Uterus (tissue), 4 donors: ENCODE results near the gene ESYT1. TPM values are rescaled to one million over a fixed set of nuclear protein-coding genes. Genes with fewer than 3 reads are reported as not detected.

ENCODE experiments used
- DNase-seq, 2 donors: peaks; one replicate each; pipeline ENCODE4 v3.0.0-alpha.2; 2019 to 2020
- H3K27ac ChIP-seq, 2 donors: fragments of 200-600 bp; sonication (generic); 1 replicate in 1 of 2; 2 replicates in 1 of 2; pipeline ENCODE4 v1.5.1; 2016 to 2018
- H3K27me3 ChIP-seq, 2 donors: fragments of 200-600 bp; sonication (generic); one replicate each; pipeline ENCODE4 v1.5.1; 2018 to 2019; ENCODE audit warnings: control low read depth in 1 of 2
- H3K36me3 ChIP-seq, 2 donors: fragments of 200-600 bp; sonication (generic); one replicate each; pipeline ENCODE4 v1.5.1; 2019; ENCODE audit warnings: control low read depth in 1 of 2
- H3K4me1 ChIP-seq, 2 donors: fragments of 200-600 bp; sonication (generic); one replicate each; pipeline ENCODE4 v1.5.1; 2018 to 2019; ENCODE audit warnings: control low read depth in 1 of 2
- H3K4me3 ChIP-seq, 2 donors: fragments of 200-600 bp; sonication (generic); 1 replicate in 1 of 2; 2 replicates in 1 of 2; pipeline ENCODE4 v1.5.1; 2018 to 2019; ENCODE audit warnings: mild to moderate bottlenecking in 1 of 2
- H3K9me3 ChIP-seq, 2 donors: fragments of 200-600 bp; sonication (generic); one replicate each; pipeline ENCODE4 v1.5.1; 2019; ENCODE audit warnings: control low read depth in 1 of 2
- CTCF ChIP-seq, 4 experiments: fragments of 200-600 bp in 2 of 4; fragments of 450-650 bp in 2 of 4; sonication (generic) in 2 of 4; IDR thresholded peaks; one replicate each; pipeline ENCODE4 v1.5.1; 2016 to 2019; ENCODE audit warnings: antibody characterized with exemption in 4 of 4, mild to moderate bottlenecking in 2 of 4, moderate library complexity in 1 of 4
- POLR2A ChIP-seq, 2 donors: fragments of 450-650 bp; IDR thresholded peaks; one replicate each; pipeline ENCODE4 v1.6.1; 2016; ENCODE audit warnings: antibody characterized with exemption in 2 of 2, mild to moderate bottlenecking in 1 of 2, moderate library complexity in 1 of 2
- intact Hi-C: fragments of 100-400 bp; cut with DNase I; formaldehyde crosslinking; loops from one replicate; pipeline ENCODE4 v1.15.1; 2023; ENCODE audit warnings: low total_unique reads
- total RNA-seq, 4 donors: library from RNA; depleted of rRNA in 3 of 4; stranded (reverse); fragments of >200 nt in 3 of 4; gene quantifications; one replicate each; pipeline versions ENCODE4 v1.1.0 to v1.2.4, GENCODE V29; 2014 to 2023
- donor health status: DM: yes; HTN: yes; CAD: no.

Gene ESYT1
- total RNA-seq, 4 donors from 2014 or later = 98.4 to 203 (median 134) TPM

- Histone ChIP-seq H3K27ac (peak overlapping the region; percentile 88 to 91), H3K4me1 (peaks cover 8 to 10% of the 10 kb centered on the region in 2 donors), H3K4me3 (peak overlapping the region; percentile 56 to 95), H3K36me3 (no peaks in the 10 kb centered on the region), H3K9me3 (no peaks in the 10 kb centered on the region), H3K27me3 (no peaks in the 10 kb centered on the region)
- intact Hi-C loops = loop anchor here (5.0 kb wide), 1 partner anchor 34 kb away; no protein-coding TSS in a partner anchor
- no peak for DNase-seq
- TF ChIP-seq POLR2A (IDR thresholded peaks at IDR 0.05) = no peak
- TF ChIP-seq CTCF (IDR thresholded peaks at IDR 0.05) = no peak
Observed at GRCh38 chr12:56128670-56129205, 671 bp downstream of the ESYT1 start.

DNA sequence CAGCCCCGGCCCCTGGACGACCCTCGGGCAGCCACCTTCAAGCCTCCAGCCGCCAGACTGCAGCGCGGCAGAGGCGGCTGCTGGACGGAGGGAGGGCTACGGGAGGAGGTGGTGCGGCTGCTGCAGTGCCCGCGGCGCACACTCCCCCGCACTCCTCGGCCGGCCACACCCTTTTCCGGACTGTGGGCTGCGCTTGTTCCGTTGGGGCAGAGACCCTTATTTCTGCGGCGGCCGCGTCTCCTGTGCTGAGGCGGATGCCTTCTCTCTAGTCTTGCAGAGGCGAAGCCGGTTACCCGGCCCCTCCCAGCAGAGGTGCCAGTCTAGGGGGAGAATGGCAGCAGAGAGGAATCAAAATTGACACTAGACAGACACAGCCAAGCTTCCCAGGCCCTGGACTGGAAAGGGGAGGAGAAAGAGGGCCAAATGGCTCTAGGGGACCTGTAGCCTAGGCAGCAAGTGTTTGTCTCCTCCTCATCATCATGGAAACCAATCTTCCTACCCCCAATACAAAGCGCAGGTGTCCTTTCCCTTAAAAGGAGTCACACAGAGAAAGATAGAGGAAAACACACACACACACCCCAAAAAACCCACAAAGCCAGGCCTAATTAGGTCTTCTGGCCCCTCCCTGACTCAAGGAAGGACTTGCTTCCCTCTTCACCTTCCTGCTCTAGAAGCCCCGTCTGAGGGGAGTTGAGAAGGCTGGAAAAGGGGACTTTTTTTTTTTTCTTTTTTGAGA is 1.3 kb downstream of the ESYT1 start:
- intact Hi-C loops = loop anchor here (5.0 kb wide), 1 partner anchor 33 kb away; no protein-coding TSS in a partner anchor

GRCh38 chr12:56129942-56130495 is 2.0 kb downstream of the ESYT1 start:
- intact Hi-C loops = loop anchor here (5.0 kb wide), 1 partner anchor 32 kb away; no protein-coding TSS in a partner anchor
- H3K4me3 ChIP-seq = peak overlapping the region; percentile 56 to 95

More for the DNA sequence above, 1.3 kb downstream of the ESYT1 start:
- Histone ChIP-seq H3K4me1 (peaks cover 8 to 10% of the 10 kb centered on the region in 2 donors), H3K27me3 (no peaks in the 10 kb centered on the region), H3K9me3 (no peaks in the 10 kb centered on the region), H3K4me3 (peak overlapping the region; percentile 56 to 95), H3K36me3 (no peaks in the 10 kb centered on the region), H3K27ac (peak overlapping the region; percentile 88 to 91)
- DNase-seq = peak; percentile 72 to 76
- TF ChIP-seq POLR2A (IDR thresholded peaks at IDR 0.05) (peak in 1 of 2 donors; percentile 49), CTCF (IDR thresholded peaks at IDR 0.05) (no peak)

DNA sequence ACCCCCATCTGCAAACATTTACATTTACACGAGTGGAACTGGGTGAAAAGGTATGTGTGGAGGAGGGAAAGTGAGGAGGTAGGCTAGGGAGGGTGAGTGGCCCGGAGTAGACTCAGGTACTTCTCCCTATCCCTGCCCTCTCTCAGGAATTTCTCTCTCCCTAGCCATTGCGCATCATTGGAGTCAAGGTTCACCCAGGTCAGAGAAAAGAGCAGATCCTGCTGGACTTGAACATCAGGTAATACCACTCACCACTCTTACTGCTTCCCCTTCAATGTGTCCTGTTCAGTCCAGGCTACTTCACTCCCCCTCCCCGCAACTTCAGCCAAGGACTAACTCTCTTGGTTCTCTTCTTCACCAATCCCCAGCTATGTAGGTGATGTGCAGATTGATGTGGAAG is 2.8 kb downstream of the ESYT1 start:
- TF ChIP-seq CTCF (IDR thresholded peaks at IDR 0.05) (no peak), POLR2A (IDR thresholded peaks at IDR 0.05) (no peak)
- Histone ChIP-seq H3K27me3 (no peaks in the 10 kb centered on the region), H3K27ac (peak overlapping the region; percentile 88 to 91), H3K4me1 (peaks cover 7 to 8% of the 10 kb centered on the region in 2 donors), H3K36me3 (no peaks in the 10 kb centered on the region), H3K4me3 (no peak overlapping the region), H3K9me3 (no peaks in the 10 kb centered on the region)
- DNase-seq = no peak
- intact Hi-C loops = no loop called here

More at GRCh38 chr12:56129942-56130495, 2.0 kb downstream of the ESYT1 start:
- Histone ChIP-seq H3K27ac (peak overlapping the region; percentile 88 to 91), H3K36me3 (no peaks in the 10 kb centered on the region), H3K4me1 (peaks cover 8 to 10% of the 10 kb centered on the region in 2 donors), H3K9me3 (no peaks in the 10 kb centered on the region), H3K27me3 (no peaks in the 10 kb centered on the region)
- TF ChIP-seq POLR2A (IDR thresholded peaks at IDR 0.05) (no peak), CTCF (IDR thresholded peaks at IDR 0.05) (no peak)
- no peak for DNase-seq

DNA sequence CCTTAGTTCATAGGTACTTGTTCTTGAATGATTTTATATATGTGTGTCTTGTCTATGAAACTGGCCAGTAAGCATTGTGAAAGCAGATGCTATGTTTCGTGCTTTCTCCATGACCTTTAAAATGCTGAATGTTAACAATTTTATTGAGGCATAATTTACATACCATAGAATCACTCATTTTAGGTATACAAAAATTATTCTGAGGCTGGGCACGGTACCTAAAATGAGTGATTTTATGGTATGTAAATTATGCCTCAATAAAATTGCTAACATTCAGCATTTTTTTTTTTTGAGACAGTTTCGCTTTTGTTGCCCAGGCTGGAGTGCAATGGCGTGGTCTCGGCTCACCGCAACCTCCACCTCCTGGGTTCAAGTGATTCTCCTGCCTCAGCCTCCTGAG is 6.8 kb downstream of the ESYT1 start:
- TF ChIP-seq CTCF (IDR thresholded peaks at IDR 0.05) = no peak
- no peak for TF ChIP-seq POLR2A (IDR thresholded peaks at IDR 0.05)
- no peak overlapping the region for H3K4me3 ChIP-seq
- no peak for DNase-seq
- no peaks in the 10 kb centered on the region for H3K36me3 ChIP-seq
- no peaks in the 10 kb centered on the region for H3K27me3 ChIP-seq
- peaks cover 0 to 5% of the 10 kb centered on the region in 2 donors for H3K4me1 ChIP-seq
- no peaks in the 10 kb centered on the region for H3K9me3 ChIP-seq
- intact Hi-C loops = no loop called here
- no peak overlapping the region for H3K27ac ChIP-seq
